ENCODE results near the gene TDRD3.
"Not testable (repeated sequence)": the region's sequence is repeated elsewhere in the genome, so short reads cannot be mapped to it uniquely, and the experiment has no call there.

Gene TDRD3

GRCh38 chr13:60355056-60355455, 42.0 kb upstream of the TDRD3 start:
- no peak for DNase-seq (ENCODE audit: low spot score)
- TF ChIP-seq CTCF (IDR thresholded peaks at IDR 0.05): no peak
- Histone ChIP-seq H3K27ac (no peak overlapping the region), H3K4me3 (no peak overlapping the region)

- Histone ChIP-seq H3K27ac (no peak overlapping the region), H3K4me3 (no peak overlapping the region)
- DNase-seq (ENCODE audit: low spot score): no peak
- no peak for TF ChIP-seq CTCF (IDR thresholded peaks at IDR 0.05)
These were observed 40.0 kb upstream of the TDRD3 start for GRCh38 chr13:60356970-60357369.

- no peak for TF ChIP-seq CTCF (IDR thresholded peaks at IDR 0.05)
- Histone ChIP-seq H3K4me3 (no peak overlapping the region), H3K27ac (no peak overlapping the region)
- DNase-seq (ENCODE audit: low spot score): no peak
These were observed 38.6 kb upstream of the TDRD3 start for GRCh38 chr13:60358453-60358852.

GRCh38 chr13:60363288-60363687, 33.7 kb upstream of the TDRD3 start:
- H3K4me3 ChIP-seq: no peak overlapping the region

GRCh38 chr13:60369242-60369641, 27.8 kb upstream of the TDRD3 start:
- no peak for DNase-seq (ENCODE audit: low spot score)
- H3K27ac ChIP-seq: no peak overlapping the region
- TF ChIP-seq CTCF (IDR thresholded peaks at IDR 0.05): no peak

More at GRCh38 chr13:60363288-60363687, 33.7 kb upstream of the TDRD3 start:
- no peak overlapping the region for H3K27ac ChIP-seq
- TF ChIP-seq CTCF (IDR thresholded peaks at IDR 0.05): no peak
- no peak for DNase-seq (ENCODE audit: low spot score)

GRCh38 chr13:60370343-60370742, 26.7 kb upstream of the TDRD3 start:
- TF ChIP-seq CTCF (IDR thresholded peaks at IDR 0.05): no peak
- DNase-seq (ENCODE audit: low spot score): no peak

More at GRCh38 chr13:60369242-60369641, 27.8 kb upstream of the TDRD3 start:
- no peak overlapping the region for H3K4me3 ChIP-seq

GRCh38 chr13:60372141-60372540, 24.9 kb upstream of the TDRD3 start:
- H3K27ac ChIP-seq: no peak overlapping the region
- no peak for DNase-seq (ENCODE audit: low spot score)
- no peak for TF ChIP-seq CTCF (IDR thresholded peaks at IDR 0.05)
- H3K4me3 ChIP-seq: no peak overlapping the region

More at GRCh38 chr13:60370343-60370742, 26.7 kb upstream of the TDRD3 start:
- H3K4me3 ChIP-seq: no peak overlapping the region
- no peak overlapping the region for H3K27ac ChIP-seq

GRCh38 chr13:60379282-60379681, 17.7 kb upstream of the TDRD3 start:
- not testable (repeated sequence) for H3K27ac ChIP-seq; DNase-seq (ENCODE audit: low spot score); H3K4me3 ChIP-seq

All from coronary artery (tissue), 2 donors.